Left lung (tissue), 10 donors: ENCODE results near the gene C12orf43. TPM values are rescaled to one million over a fixed set of nuclear protein-coding genes. Genes with fewer than 3 reads are reported as not detected.

ENCODE experiments used
- ATAC-seq: fragments of 200-7000 bp; cut with Tn5 transposase; one replicate; pipeline ENCODE4 v1.9.1; 2020; ENCODE audit warnings: moderate library complexity
- DNase-seq, 4 donors: peaks; one replicate each; pipeline ENCODE4 v3.0.0-alpha.2; 2013 to 2020
- H3K27ac ChIP-seq, 2 donors: fragments of 200-600 bp; sonication (generic) in 1 of 2; one replicate each; pipeline versions ENCODE4 v1.5.0 to v1.8.0; 2020 to 2021
- H3K27me3 ChIP-seq, 2 donors: fragments of 200-600 bp; sonication (generic) in 1 of 2; one replicate each; pipeline versions ENCODE4 v1.5.0 to v1.8.0; 2020 to 2021
- H3K36me3 ChIP-seq, 2 donors: fragments of 200-600 bp; sonication (generic) in 1 of 2; one replicate each; pipeline versions ENCODE4 v1.5.0 to v1.8.0; 2020 to 2021
- H3K4me1 ChIP-seq, 2 donors: fragments of 200-600 bp; one replicate each; pipeline ENCODE4 v1.8.0; 2021
- H3K4me3 ChIP-seq, 2 donors: fragments of 200-600 bp; sonication (generic) in 1 of 2; one replicate each; pipeline versions ENCODE4 v1.5.0 to v1.8.0; 2020 to 2021; ENCODE audit warnings: mild to moderate bottlenecking in 1 of 2
- H3K9me3 ChIP-seq, 2 donors: fragments of 200-600 bp; sonication (generic) in 1 of 2; one replicate each; pipeline versions ENCODE4 v1.5.0 to v1.8.0; 2020 to 2021
- CTCF ChIP-seq, 2 donors: fragments of 200-600 bp; sonication (generic) in 1 of 2; IDR thresholded peaks; one replicate each; pipeline versions ENCODE4 v1.5.0 to v1.8.0; 2021; ENCODE audit warnings: antibody characterized with exemption in 2 of 2
- intact Hi-C, 2 donors: fragments of 100-400 bp; cut with DNase I; formaldehyde crosslinking; loops; one replicate each; pipeline versions ENCODE4 v1.11.2 to v1.14.2; 2022
- polyA plus RNA-seq, 6 donors: library from polyadenylated mRNA; unstranded; fragments of 120-200 nt; gene quantifications; one replicate each; pipeline ENCODE4 v1.2.1, GENCODE V29; 2013; ENCODE audit not compliant: insufficient read length in 6 of 6
- total RNA-seq, 2 donors: library from RNA; stranded (reverse); fragmentation: NEBNext Ultra II Directional; extraction: Animal tissue kit (Norgen Biotek cat#: 25700); gene quantifications; one replicate each; pipeline ENCODE4 v1.2.1, GENCODE V29; 2021
- donor health status: DM: no; HTN: yes; CAD: no.
- donor health status: DM: no; HTN: no; CAD: no.

The C12orf43 gene
- total and polyA plus RNA-seq, 8 donors, result 11.9 to 20.6 (median 16.6) TPM

GRCh38 chr12:121011820-121012219, 4.5 kb downstream of the C12orf43 start:
- no peak for TF ChIP-seq CTCF (IDR thresholded peaks at IDR 0.05)
- ATAC-seq (no peak), DNase-seq (no peak)
- no peaks in the 10 kb centered on the region for H3K9me3 ChIP-seq
- H3K4me1 ChIP-seq, result peaks cover 0 to 12% of the 10 kb centered on the region in 2 donors
- H3K36me3 ChIP-seq, result peaks cover 0 to 48% of the 10 kb centered on the region in 2 donors
- intact Hi-C loops, result no loop called here
- H3K27me3 ChIP-seq, result no peaks in the 10 kb centered on the region
- no peak overlapping the region for H3K27ac ChIP-seq
- no peak overlapping the region for H3K4me3 ChIP-seq

GRCh38 chr12:121010860-121011259, 5.4 kb downstream of the C12orf43 start:
- Histone ChIP-seq H3K27ac (no peak overlapping the region), H3K27me3 (no peaks in the 10 kb centered on the region), H3K36me3 (peaks cover 0 to 57% of the 10 kb centered on the region in 2 donors), H3K4me3 (no peak overlapping the region), H3K4me1 (peaks cover 0 to 12% of the 10 kb centered on the region in 2 donors), H3K9me3 (no peaks in the 10 kb centered on the region)
- no peak for TF ChIP-seq CTCF (IDR thresholded peaks at IDR 0.05)
- intact Hi-C loops, result no loop called here
- no peak for ATAC-seq
- DNase-seq, result no peak

GRCh38 chr12:121009741-121010140, 6.5 kb downstream of the C12orf43 start:
- Histone ChIP-seq H3K36me3 (peaks cover 0 to 69% of the 10 kb centered on the region in 2 donors), H3K4me3 (no peak overlapping the region), H3K27me3 (no peaks in the 10 kb centered on the region), H3K27ac (no peak overlapping the region), H3K9me3 (no peaks in the 10 kb centered on the region), H3K4me1 (peaks cover 0 to 1% of the 10 kb centered on the region in 2 donors)
- ATAC-seq (peak; percentile 86), DNase-seq (no peak)
- TF ChIP-seq CTCF (IDR thresholded peaks at IDR 0.05), result no peak
- intact Hi-C loops, result no loop called here

- Histone ChIP-seq H3K4me3 (no peak overlapping the region), H3K27ac (no peak overlapping the region), H3K9me3 (no peaks in the 10 kb centered on the region), H3K36me3 (peaks cover 0 to 81% of the 10 kb centered on the region in 2 donors), H3K4me1 (no peaks in the 10 kb centered on the region), H3K27me3 (no peaks in the 10 kb centered on the region)
- TF ChIP-seq CTCF (IDR thresholded peaks at IDR 0.05), result no peak
- DNase-seq (no peak), ATAC-seq (no peak)
- intact Hi-C loops, result no loop called here
Measured at GRCh38 chr12:121008347-121009098, 7.8 kb downstream of the C12orf43 start.

GRCh38 chr12:121005346-121005815, 10.9 kb downstream of the C12orf43 start:
- intact Hi-C loops, result no loop called here
- H3K27ac ChIP-seq, result no peak overlapping the region
- no peaks in the 10 kb centered on the region for H3K4me1 ChIP-seq
- no peaks in the 10 kb centered on the region for H3K9me3 ChIP-seq
- ATAC-seq, result peak; percentile 72
- TF ChIP-seq CTCF (IDR thresholded peaks at IDR 0.05), result peak in 1 of 2 donors; percentile 26
- H3K27me3 ChIP-seq, result no peaks in the 10 kb centered on the region
- no peak overlapping the region for H3K4me3 ChIP-seq
- DNase-seq, result no peak
- peaks cover 0 to 93% of the 10 kb centered on the region in 2 donors for H3K36me3 ChIP-seq
